GM21515 (cell line): ENCODE results near the gene ATP10D.

Source experiments
- ATAC-seq: cut with Tn5 transposase; IDR thresholded peaks from one replicate; pipeline ENCODE4 v1.9.1; 2021; ENCODE audit not compliant: unreplicated experiment

The ATP10D gene

DNA sequence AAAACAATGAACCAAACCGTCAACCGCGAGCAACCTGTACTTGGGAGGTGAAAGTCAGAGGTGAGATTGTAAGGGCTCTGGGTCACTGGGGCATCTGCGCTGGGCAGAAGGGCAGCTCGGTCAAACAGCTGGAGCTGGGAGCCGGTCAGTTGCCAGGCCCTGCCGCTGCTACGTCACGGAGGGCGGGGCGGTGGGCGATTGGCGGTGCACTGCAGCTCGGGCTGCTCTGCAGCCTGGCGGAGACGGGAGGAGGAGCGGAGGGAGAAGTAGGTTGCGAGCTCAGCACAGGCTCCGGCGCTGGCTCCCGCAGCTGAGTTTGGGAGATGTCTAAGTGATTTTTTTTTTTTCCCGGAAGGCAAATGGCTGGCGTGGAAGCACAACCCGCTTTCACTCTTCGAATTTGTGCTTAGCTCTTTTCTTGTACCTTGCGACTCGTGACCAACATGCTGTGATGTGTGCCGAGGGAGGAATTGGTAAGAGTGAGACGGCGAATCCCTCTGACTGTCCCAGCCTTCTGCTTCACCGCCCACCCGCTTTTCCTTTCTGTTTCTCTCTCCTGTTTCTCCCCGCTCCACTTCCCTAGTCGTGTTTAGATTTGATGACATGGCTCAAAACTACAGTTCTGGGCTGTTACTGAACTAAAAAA, at the start of gene ATP10D:
ATP10D (plus strand) TSS at position 229 of the 646 bp plus-strand sequence. CDS start 27,266 bp downstream, outside the sequence.
- peak; percentile 98 for ATAC-seq

DNA sequence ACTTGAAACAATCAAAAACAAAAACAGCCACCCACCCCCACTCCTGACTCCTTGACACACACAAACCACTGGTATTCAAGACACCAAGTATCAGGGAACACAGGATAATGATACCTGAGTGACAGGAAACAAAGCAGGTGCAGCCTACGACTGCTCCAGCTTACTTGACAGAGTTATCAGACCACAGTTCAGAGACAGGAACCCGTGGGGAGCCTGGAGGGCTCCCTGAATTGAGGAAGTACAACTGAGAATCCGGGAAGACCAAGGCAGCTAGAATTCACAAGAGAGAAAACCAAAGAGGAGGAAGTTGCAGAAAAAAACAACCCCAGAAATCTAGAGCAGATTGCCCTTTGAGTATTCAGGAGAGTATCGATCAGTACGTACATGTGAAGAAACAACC, 42.1 kb upstream of the ATP10D start:
- peak; percentile 94 for ATAC-seq

DNA sequence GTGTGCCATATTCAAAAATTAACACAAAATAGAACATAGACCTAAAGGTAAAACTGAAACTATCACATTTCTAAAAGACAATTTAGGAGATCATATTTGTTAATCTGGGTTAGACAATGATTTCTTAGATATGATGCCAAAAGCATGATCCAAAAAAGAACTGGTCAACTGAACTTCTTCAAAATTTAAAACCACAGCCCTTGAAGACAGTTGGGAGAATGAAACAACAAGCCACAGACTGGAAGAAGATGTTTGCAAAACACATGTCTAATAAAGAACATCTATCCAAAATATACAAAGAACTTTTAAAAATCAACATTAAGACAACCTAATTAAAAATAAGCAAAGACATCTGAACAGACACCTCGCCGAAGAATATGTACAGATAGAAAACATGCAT, 41.0 kb upstream of the ATP10D start:
- ATAC-seq, result no peak

DNA sequence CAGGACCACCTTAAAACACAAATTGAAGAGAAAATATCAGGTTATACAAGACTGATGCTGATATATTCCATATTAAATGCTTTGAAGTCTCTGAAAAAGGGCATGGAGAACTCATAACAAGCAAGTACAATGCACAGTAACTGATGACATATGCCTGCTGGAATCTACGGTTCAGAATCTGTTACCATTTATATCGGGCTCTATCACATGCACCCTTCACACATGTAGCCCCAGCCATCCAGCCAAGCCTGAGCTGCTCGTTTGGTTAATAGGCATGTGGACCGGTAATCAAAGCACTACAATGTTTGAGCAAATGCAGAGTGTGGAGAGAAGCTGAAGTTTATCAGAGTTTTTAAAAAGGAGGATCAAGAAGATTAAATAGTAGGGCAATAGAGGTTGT, 33.4 kb upstream of the ATP10D start:
- no peak for ATAC-seq

DNA sequence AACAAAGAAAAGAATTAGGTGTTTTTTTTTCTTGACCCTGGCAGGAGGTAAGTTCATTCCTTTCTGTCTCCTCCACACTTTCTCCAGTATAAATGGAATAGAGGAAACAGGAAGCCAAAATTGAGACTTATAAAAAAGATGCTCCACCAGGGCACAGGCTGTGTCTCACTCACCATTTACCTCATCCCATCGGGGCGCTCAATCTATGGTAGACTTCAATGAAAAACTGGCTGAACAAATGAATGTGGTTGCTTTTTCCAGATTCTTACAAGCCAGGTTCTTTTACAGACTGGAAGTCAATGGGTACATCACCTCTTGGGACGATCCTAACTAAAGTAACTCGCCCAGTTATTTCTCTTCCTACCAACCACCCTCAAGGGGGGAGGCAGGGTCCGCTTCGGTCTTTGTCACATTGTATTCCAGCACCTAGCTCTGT, 22.3 kb upstream of the ATP10D start:
- peak; percentile 2 for ATAC-seq

DNA sequence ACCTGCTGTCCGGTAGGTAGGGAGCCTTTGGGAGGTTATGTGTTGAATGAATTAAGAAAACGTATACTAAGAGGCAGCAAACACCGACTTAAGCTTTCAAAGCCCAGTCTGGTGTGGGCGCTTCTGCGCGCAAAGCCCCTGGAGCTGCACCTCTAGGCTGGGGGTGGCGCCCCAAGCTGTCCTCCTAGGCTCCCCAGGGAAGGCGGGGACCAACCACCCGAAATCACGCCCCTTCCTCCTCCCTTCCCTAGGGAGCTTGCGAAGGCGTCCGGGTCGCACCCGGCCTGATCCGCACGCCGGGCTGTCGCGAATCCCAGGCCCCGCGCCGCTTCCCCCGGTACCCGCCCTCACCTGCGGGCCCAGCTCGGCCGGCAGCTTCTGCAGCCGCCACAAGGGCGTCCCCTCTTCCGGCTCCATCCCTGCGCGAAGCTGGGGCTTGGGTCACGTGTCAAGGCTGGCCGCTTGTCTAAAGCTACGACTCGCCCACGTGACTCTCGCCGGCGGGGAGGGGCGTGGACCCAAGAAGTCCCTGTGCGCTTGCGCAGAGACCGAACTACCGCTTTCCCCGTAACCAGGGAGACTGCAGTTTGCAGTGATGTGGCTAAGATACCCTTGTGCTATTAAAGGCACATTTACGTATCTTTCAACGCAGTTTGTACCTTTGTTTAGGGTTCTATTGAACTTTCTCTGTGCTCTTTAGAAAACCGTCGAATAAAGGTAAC, 21.7 kb upstream of the ATP10D start, which contains the start of gene COMMD8:
COMMD8 (minus strand) TSS at position 468 of the 722 bp plus-strand sequence; CDS start at position 417, 51 bp downstream.
- ATAC-seq, result peak; percentile 94

DNA sequence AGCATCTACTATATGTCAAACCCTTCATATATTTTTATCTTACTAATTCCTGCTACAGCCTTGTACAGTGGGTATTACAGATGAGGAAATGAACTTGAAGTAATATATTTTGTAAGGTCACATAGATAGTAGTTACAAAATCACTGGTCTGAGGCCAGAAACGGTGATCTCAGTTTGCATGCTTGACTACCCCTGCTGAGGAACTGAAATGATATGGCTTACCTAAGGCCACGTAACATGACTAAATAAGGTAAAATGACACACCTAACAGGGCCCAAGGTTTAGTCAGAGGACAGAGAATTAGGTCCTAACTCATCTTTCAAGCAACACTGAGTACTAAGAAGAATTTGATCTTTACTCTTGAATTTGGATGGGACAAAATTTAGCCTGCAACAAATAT, 20.1 kb upstream of the ATP10D start:
- no peak for ATAC-seq

DNA sequence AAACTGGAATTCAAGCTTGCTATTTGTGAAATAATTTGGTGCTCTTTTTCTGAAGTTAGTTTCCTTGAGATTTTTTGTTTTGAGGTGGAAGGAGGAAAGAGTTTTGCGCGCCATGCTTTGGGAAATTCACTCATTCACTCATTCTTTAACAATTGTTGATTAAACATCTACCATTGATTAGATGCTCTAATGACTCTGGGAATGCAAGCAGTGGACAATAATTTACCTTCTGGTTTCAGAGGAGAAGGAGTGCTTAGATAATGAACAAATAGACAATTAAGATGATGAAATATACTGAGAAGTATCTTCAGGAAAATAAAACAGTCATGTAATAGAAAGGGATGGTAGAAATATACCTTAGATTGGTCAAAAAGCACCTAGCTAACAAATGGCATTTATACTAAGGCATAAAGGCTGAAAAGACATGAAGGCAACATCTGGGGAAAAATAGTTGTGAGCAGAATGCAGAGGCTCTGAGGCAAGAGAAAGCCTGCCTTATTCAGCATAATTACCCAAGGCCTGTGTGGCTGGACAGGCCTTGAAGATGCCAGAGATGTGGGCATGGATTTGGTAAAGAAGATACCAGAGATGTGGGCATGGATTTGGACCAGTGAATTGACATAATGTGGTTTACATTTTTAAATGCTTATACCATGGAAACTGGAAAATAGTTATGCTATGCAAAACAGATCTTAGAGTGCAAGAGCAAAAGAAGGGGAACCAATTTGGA, 18.9 kb upstream of the ATP10D start:
- ATAC-seq, result no peak

DNA sequence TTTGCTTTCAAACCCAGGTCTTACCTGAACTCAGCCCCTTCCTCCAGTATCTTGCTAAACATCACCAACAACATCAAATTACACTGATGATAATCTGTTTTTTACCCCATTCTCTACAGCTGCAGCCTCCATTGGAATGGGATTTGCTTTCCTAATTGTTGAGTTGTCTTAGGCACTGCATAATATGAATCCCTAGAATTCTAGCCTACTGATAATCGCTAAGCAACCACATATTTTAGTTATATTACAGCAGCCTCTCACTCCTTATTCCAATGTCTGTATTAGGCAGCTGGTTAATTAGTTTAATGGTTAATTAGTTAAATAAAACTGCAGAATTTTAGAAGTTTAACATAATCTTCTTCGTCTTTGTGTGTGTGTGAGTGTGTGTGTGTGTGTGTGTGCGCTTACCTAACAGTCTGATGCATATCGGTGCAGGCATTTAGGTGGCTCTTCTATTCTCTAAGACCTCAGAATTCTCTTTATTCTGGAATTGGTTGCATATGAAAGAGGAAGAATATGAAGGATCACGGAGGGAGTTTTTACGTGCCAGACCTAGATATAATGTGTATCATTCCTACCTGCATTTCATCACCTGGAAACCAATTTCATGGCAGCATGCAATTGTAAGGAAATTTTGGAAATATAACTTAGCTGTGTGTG, 16.2 kb upstream of the ATP10D start:
- ATAC-seq, result no peak

DNA sequence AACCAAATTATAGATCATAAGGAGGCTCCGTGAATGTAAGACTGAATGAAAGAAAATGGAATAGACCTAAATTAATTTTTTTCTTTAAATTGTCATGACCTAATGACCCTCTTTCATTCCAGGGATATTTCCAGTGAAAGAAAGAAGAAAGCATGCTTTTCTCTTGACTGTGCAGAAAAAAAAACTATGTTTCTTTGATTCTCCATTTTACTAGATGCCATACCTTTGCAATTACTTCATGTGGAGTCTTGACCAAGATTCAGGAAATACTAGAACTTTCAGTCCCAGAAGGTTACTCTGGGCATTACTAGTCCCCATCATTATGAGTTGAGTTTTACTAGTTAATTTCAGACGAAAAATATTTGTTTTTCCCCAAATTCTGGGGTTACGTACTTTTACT, 15.1 kb upstream of the ATP10D start:
- ATAC-seq, result no peak

DNA sequence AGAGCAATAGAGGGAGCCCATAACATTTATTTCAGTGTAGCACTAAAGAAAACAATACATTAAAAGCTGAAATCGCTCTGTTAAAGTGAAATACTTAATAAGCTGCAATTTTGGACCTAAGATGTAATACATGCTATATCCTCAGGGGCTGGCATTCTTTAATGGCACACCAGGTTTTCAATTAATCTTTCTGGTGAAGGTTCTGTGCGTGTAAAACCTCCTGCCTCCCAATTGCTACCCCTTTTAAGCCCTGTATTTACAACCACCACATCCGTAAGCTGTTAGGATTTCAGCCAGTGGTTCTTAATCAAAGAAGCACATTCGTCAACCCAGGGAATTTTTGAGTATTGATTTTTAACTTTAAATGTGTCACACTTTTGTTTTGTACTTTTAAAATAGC, 14.0 kb upstream of the ATP10D start:
- no peak for ATAC-seq

DNA sequence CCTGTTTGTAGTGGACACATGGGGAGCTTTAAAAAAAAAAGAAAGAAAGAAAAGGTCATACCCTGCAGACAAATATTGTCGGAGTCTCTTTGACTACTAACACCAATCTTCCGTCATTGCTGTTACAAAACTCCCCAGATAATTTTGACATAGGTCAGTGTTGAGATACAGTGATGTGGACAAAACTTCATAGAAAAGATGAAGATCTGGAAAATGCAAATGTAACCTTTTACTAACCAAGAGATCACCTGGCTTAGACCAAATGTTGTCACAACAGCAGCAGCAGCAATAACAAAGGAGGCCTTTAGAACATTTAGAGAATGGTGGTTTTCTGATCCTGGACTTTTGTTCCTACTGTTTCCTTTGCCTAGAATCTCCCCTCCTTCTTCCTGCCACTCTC, 13.5 kb upstream of the ATP10D start:
- ATAC-seq, result no peak

DNA sequence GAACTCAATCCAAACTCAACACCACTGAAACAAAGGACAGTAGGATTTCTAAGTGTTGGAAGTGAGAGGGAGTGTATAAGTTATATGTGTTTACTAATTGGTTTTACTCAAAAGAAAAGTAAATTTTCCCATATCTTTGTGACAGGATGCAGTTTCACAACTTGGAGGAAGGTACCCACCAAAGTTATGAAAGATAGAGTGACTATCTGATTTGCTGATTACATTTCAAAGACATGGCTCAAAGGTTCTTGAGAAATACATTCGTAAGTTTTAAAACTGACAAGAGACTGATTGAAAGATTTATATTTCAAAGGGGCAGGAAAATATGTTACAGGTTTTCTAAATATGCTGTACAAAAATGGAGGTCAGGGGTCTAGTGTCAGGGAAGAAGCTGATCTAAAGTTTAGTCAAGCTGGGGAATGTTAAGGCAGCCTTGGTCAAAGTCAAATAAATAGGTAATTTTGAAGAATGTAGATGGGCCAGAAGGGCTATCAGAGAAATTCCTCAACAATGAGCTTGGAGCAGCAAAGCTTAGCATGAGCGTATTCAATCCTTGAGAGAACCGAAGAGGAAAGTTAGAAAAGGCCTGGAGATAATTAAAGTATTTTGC, 11.8 kb upstream of the ATP10D start:
- ATAC-seq, result no peak

DNA sequence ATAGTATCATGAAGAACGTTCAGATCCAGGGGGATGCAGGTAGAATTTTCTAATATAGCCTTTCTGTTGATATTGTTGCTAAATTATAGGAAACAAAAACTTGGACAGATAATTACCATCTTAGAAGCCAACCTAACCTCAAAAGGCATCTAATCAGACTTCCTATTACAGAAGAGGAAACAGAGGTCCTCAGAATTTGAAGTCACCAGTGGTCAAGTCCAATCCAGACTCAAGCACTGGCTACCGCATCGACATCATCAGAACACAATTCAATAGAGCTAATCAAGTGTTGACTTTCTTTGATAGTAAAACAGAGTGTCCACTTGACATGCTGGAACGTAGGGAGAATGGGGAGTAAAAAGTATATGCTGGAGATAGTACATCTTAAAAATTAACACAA, 10.3 kb upstream of the ATP10D start:
- ATAC-seq, result no peak

DNA sequence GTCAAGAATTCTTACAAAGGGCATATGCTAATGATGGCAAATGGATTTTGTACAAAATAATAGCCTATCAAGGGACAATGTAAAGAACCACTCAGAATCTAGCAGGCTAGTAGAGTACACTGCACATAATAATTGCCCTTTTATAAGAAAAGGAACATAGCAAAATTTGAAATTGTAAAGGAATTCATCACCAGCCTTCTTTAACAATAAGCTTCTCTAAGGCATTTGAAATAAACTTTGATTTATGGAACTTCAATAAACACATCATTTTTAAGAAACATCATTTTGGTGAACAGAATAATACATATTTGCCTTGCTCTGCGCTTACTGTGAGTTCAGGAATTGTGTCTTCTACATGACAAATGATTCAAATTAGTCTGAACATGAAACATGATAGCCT, 9.7 kb upstream of the ATP10D start:
- ATAC-seq, result no peak

DNA sequence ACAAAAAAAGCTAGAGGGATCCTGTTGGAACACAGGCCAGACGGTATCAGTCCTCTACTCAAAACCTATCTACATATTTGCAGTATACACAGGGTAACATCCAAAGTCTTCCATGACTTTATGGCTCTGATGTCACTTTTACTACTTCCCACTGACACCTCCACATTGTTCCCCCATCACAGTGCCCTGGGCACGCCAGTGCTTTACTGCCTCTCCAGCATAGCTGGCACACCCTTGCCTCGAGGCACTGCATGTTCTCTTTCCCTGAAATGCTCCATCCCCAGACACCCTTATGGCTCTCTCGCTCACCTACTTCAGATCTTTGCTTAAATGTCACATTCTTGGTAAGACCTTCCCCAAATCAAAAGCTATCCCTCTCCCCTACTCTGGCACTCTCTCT, 6.3 kb upstream of the ATP10D start:
- no peak for ATAC-seq

DNA sequence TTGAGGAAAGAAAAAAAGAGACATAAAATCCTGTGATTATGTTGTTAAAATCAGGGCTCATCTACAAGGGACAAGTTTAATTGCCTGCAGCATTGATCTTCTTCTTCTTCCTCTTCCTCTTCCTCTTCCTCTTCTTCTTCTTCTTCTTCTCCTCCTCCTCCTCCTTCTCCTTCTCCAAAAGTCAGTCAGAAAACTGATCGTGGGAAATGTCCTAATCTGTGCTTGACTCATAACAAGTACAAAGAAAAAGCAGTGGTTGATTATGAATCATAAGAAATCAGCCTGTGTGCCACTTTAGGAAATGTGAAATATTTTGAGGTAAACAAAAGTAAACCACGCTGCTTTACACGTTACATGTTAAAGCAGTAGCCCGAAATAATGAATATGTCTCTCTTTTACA, 2.7 kb upstream of the ATP10D start:
- no peak for ATAC-seq

DNA sequence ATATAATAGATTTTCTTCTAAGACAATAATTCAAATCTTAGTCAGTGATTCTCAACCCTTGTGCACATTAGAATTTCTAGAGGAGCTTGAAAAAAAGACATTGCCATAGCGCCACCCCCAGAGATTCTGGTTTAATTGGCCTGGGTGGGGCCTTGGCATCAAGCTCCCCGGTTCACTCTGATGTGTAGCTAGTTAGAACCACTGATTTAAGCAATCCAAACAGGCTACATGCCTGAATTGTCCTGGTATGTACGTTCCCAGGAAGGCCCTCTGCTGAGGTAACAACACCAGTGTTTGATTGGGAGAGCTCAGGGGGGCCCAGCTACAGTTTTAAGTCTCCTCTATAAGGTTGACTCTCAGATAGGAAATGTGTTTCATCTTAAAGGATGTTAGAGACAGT, 1.3 kb upstream of the ATP10D start:
- no peak for ATAC-seq

DNA sequence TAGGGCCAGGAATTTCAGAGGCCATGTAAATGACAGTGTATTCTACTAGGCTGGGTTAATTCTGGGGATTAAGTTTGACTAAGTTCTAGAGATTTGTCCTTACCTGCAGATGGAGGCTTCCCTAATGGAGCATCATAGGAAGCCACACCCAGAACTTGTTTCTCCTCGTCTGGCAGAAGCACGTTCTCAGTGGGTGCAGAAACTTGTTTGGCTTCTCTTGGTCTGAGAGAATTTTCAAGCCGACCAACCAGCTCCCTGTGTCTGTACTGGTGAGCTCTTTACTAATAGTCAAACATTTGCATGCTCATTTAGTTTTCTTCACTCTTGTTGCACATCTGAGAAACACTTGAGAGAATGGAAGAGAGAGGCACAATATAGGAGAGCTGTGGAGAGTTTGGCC, 907 bp upstream of the ATP10D start:
- no peak for ATAC-seq

DNA sequence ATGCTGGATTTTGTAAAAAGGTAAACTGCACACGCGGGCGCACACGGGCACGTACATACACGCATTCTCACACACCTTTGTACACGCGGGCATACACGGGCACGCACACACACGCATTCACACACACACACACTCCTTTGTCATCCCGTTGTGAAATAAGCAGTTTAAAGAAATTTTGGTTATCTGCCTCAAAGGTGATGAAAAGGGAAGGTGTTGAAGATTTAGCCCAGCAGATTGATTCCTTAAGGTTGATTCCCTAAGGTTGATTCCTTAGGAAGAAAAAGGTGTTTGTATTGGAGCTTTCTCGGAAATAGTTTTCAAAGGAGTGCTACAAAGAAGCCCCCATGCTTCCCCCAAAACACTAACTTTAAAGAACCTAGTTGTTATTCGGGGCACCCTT, 693 bp downstream of the ATP10D start:
- ATAC-seq, result no peak

DNA sequence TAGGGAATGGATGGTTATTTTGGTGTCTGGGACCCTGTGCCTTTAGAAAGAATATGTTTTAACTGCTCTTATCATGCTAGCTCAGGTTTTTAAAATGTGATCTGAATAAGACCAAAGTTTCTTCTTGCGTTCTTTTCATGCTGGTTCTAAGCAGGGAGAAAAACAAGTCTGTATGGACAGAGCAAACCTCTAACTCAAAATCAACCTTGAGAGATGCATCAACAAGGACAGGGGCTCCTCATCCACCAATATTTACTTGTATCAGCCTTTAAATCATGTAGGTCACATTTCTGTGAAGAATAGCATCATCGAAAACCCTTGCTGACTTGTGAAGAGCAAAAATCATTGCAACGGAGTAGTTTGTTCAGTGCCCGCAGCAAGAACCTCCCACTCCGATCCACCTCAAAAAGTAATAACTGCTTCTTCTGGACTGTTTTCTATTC, 1.2 kb downstream of the ATP10D start:
- ATAC-seq, result no peak
